ENCODE data around the gene TBC1D2B. TPM values are rescaled to one million over a fixed set of nuclear protein-coding genes. Genes with fewer than 3 reads are reported as not detected.

Gene TBC1D2B
- polyA plus RNA-seq, 1 donor from 2014 or later, result 9.4 TPM

DNA sequence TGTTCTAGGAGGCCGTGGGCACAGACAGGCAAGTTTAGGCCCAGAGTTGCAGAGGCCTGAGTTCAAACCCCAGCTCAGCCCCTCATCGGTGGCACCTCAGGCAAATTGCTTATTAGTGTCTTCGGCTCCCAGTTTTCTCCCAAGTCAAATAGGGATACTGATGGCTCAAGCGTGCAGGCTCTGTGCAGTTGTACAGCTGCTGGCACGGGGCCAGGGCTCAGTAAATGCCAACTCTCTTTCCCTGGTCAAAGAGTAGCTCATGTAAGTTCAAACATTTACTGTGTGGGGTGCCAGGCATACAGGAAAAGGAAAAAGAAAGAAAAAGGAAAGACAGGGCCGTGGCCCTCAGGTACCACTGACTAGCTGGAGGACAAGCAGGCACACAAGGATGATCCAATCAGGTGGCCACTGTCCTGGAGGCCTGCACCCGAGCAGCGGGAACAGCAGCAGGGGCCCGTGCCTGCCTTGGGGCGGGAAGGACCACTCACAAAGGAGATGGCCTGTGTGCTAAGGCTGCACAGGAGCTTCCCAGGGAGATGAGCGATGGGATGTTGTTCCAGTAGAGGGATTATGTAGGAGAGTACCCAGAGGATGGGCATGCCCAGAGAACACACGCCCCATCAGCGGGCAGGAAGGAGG lies 70.8 kb downstream of the TBC1D2B start:
- no peaks in the 10 kb centered on the region for H3K27me3 ChIP-seq (ENCODE audit: insufficient read depth, low read depth, low read length)
- H3K9me2 ChIP-seq (ENCODE audit: insufficient read depth, low read length), result no peaks in the 10 kb centered on the region
- H3F3A ChIP-seq (ENCODE audit: insufficient read depth, low read length, poor library complexity, severe bottlenecking), result no peaks in the 10 kb centered on the region
- H3K9ac ChIP-seq (ENCODE audit: low read length), result no peak overlapping the region
- no peak overlapping the region for H2AFZ ChIP-seq (ENCODE audit: low read depth, low read length)
- H3K9me3 ChIP-seq (ENCODE audit: low read length), result no peaks in the 10 kb centered on the region
- H3K4me2 ChIP-seq (ENCODE audit: low read length), result no peak overlapping the region
- H3K79me2 ChIP-seq (replicated peaks; ENCODE audit: insufficient read depth, low read length), result no peaks in the 10 kb centered on the region
- no peak overlapping the region for H3K27ac ChIP-seq (ENCODE audit: low read length)
- H3K4me3 ChIP-seq (ENCODE audit: low read length), result no peak overlapping the region
- H3K36me3 ChIP-seq (ENCODE audit: insufficient read depth, low read length), result no peaks in the 10 kb centered on the region
- H4K20me1 ChIP-seq (ENCODE audit: insufficient read depth), result no peaks in the 10 kb centered on the region
- no peak for TF ChIP-seq REST (IDR thresholded peaks at IDR 0.05; ENCODE audit: borderline replicate concordance)
- TF ChIP-seq EZH2 (IDR thresholded peaks at IDR 0.05; ENCODE audit: borderline replicate concordance, insufficient read depth, low read length, poor library complexity, severe bottlenecking), result no peak
- TF ChIP-seq SMC3 (conservative IDR thresholded peaks at IDR 0.05; ENCODE audit: poor library complexity), result no peak
- TF ChIP-seq POLR2AphosphoS5 (IDR thresholded peaks at IDR 0.05), result no peak
- no peak for TF ChIP-seq RAD21 (conservative IDR thresholded peaks at IDR 0.05)
- TF ChIP-seq TAF1 (IDR thresholded peaks at IDR 0.05; ENCODE audit: low read depth), result no peak
- no peak for TF ChIP-seq EP300 (conservative IDR thresholded peaks at IDR 0.05; ENCODE audit: poor library complexity, severe bottlenecking)
- TF ChIP-seq MXI1 (conservative IDR thresholded peaks at IDR 0.05; ENCODE audit: poor library complexity, severe bottlenecking), result no peak
- TF ChIP-seq, protein P1, sequence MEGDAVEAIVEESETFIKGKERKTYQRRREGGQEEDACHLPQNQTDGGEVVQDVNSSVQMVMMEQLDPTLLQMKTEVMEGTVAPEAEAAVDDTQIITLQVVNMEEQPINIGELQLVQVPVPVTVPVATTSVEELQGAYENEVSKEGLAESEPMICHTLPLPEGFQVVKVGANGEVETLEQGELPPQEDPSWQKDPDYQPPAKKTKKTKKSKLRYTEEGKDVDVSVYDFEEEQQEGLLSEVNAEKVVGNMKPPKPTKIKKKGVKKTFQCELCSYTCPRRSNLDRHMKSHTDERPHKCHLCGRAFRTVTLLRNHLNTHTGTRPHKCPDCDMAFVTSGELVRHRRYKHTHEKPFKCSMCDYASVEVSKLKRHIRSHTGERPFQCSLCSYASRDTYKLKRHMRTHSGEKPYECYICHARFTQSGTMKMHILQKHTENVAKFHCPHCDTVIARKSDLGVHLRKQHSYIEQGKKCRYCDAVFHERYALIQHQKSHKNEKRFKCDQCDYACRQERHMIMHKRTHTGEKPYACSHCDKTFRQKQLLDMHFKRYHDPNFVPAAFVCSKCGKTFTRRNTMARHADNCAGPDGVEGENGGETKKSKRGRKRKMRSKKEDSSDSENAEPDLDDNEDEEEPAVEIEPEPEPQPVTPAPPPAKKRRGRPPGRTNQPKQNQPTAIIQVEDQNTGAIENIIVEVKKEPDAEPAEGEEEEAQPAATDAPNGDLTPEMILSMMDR (IDR thresholded peaks at IDR 0.05; ENCODE audit: poor library complexity, severe bottlenecking), result no peak

- Histone ChIP-seq H3K9ac (ENCODE audit: low read length) (no peak overlapping the region), H3K36me3 (ENCODE audit: insufficient read depth, low read length) (no peaks in the 10 kb centered on the region), H2AFZ (ENCODE audit: low read depth, low read length) (no peak overlapping the region), H3K79me2 (replicated peaks; ENCODE audit: insufficient read depth, low read length) (no peaks in the 10 kb centered on the region), H3K9me3 (ENCODE audit: low read length) (no peaks in the 10 kb centered on the region), H3K27me3 (ENCODE audit: insufficient read depth, low read depth, low read length) (no peaks in the 10 kb centered on the region), H3K4me2 (ENCODE audit: low read length) (no peak overlapping the region), H3K27ac (ENCODE audit: low read length) (no peak overlapping the region), H4K20me1 (ENCODE audit: insufficient read depth) (no peaks in the 10 kb centered on the region), H3K9me2 (ENCODE audit: insufficient read depth, low read length) (no peaks in the 10 kb centered on the region), H3K4me3 (ENCODE audit: low read length) (no peak overlapping the region), H3F3A (ENCODE audit: insufficient read depth, low read length, poor library complexity, severe bottlenecking) (no peaks in the 10 kb centered on the region)
- TF ChIP-seq MXI1 (conservative IDR thresholded peaks at IDR 0.05; ENCODE audit: poor library complexity, severe bottlenecking), result no peak
- no peak for TF ChIP-seq REST (IDR thresholded peaks at IDR 0.05; ENCODE audit: borderline replicate concordance)
- TF ChIP-seq, protein P1 (IDR thresholded peaks at IDR 0.05; ENCODE audit: poor library complexity, severe bottlenecking), result no peak
- TF ChIP-seq EZH2 (IDR thresholded peaks at IDR 0.05; ENCODE audit: borderline replicate concordance, insufficient read depth, low read length, poor library complexity, severe bottlenecking), result no peak
- TF ChIP-seq POLR2AphosphoS5 (IDR thresholded peaks at IDR 0.05), result no peak
Measured at GRCh38 chr15:78004919-78005634, 72.4 kb downstream of the TBC1D2B start.

Data from neural cell (in vitro differentiated cells).